Lower leg skin (tissue), 4 donors: ENCODE results near the gene GPATCH1. TPM values are rescaled to one million over a fixed set of nuclear protein-coding genes. Genes with fewer than 3 reads are reported as not detected.

Source experiments
- DNase-seq, 2 donors: peaks; one replicate each; pipeline ENCODE4 v3.0.0-alpha.2; 2019; ENCODE audit warnings: low spot score in 2 of 2
- H3K4me3 ChIP-seq: fragments of 200-600 bp; sonication (generic); 2 replicates; pipeline ENCODE4 v1.5.1; 2017; ENCODE audit warnings: mild to moderate bottlenecking, low read depth; ENCODE audit not compliant: poor library complexity, severe bottlenecking
- POLR2A ChIP-seq, 2 donors: fragments of 450-650 bp; IDR thresholded peaks; one replicate each; pipeline ENCODE4 v1.6.1; 2016 to 2017; ENCODE audit warnings: antibody characterized with exemption in 2 of 2, mild to moderate bottlenecking in 1 of 2, moderate library complexity in 1 of 2
- WGBS, 2 donors: methylation state at CpG; one replicate each; pipeline ENCODE4 v1.1.5; 2018; 5-methylcytosine and 5-hydroxymethylcytosine counted together
- intact Hi-C: fragments of 100-400 bp; cut with DNase I; formaldehyde crosslinking; loops from one replicate; pipeline ENCODE4 v1.15.0; 2023; ENCODE audit warnings: low total_unique reads
- total RNA-seq, 4 donors: library from RNA; depleted of rRNA; stranded (reverse); fragments of >200 nt; gene quantifications; one replicate each; pipeline ENCODE4 v1.1.0, GENCODE V29; 2016
- TF ChIP-seq, protein P1 (sequence below), 3 donors: fragments of 450-650 bp; IDR thresholded peaks; one replicate each; pipeline ENCODE4 v1.5.1; 2016; ENCODE audit warnings: antibody characterized with exemption in 3 of 3, mild to moderate bottlenecking in 3 of 3, moderate library complexity in 2 of 3

The GPATCH1 gene
- total RNA-seq, 4 donors from 2014 or later: 7.0 to 14.6 (median 8.7) TPM

- peak in 1 of 2 donors; percentile 23 for DNase-seq
- no peak for TF ChIP-seq POLR2A (IDR thresholded peaks at IDR 0.05)
- TF ChIP-seq, protein P1, sequence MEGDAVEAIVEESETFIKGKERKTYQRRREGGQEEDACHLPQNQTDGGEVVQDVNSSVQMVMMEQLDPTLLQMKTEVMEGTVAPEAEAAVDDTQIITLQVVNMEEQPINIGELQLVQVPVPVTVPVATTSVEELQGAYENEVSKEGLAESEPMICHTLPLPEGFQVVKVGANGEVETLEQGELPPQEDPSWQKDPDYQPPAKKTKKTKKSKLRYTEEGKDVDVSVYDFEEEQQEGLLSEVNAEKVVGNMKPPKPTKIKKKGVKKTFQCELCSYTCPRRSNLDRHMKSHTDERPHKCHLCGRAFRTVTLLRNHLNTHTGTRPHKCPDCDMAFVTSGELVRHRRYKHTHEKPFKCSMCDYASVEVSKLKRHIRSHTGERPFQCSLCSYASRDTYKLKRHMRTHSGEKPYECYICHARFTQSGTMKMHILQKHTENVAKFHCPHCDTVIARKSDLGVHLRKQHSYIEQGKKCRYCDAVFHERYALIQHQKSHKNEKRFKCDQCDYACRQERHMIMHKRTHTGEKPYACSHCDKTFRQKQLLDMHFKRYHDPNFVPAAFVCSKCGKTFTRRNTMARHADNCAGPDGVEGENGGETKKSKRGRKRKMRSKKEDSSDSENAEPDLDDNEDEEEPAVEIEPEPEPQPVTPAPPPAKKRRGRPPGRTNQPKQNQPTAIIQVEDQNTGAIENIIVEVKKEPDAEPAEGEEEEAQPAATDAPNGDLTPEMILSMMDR (IDR thresholded peaks at IDR 0.05): no peak
- 6 to 14% methylated on average over 6 to 7 of the region's 7 CpGs for WGBS, 2 donors
- intact Hi-C loops: no loop called here
- no peak overlapping the region for H3K4me3 ChIP-seq
Observed at GRCh38 chr19:33063356-33063752, 17.6 kb upstream of the GPATCH1 start.

GRCh38 chr19:33063753-33064457 lies 17.1 kb upstream of the GPATCH1 start:
- TF ChIP-seq, protein P1 (IDR thresholded peaks at IDR 0.05): no peak
- no peak for TF ChIP-seq POLR2A (IDR thresholded peaks at IDR 0.05)
- intact Hi-C loops: no loop called here
- DNase-seq: no peak
- H3K4me3 ChIP-seq: peak overlapping the region; percentile 19
- whole genome bisulfite sequencing, 2 donors: 6 to 7% methylated on average over 9 to 36 of the region's 56 CpGs

GRCh38 chr19:33064458-33064791 lies 16.6 kb upstream of the GPATCH1 start:
- WGBS, 2 donors: 0% methylated on average over 14 to 19 of the region's 35 CpGs
- intact Hi-C loops: no loop called here
- TF ChIP-seq, protein P1 (IDR thresholded peaks at IDR 0.05): no peak
- TF ChIP-seq POLR2A (IDR thresholded peaks at IDR 0.05): no peak
- no peak for DNase-seq
- H3K4me3 ChIP-seq: no peak overlapping the region

DNA sequence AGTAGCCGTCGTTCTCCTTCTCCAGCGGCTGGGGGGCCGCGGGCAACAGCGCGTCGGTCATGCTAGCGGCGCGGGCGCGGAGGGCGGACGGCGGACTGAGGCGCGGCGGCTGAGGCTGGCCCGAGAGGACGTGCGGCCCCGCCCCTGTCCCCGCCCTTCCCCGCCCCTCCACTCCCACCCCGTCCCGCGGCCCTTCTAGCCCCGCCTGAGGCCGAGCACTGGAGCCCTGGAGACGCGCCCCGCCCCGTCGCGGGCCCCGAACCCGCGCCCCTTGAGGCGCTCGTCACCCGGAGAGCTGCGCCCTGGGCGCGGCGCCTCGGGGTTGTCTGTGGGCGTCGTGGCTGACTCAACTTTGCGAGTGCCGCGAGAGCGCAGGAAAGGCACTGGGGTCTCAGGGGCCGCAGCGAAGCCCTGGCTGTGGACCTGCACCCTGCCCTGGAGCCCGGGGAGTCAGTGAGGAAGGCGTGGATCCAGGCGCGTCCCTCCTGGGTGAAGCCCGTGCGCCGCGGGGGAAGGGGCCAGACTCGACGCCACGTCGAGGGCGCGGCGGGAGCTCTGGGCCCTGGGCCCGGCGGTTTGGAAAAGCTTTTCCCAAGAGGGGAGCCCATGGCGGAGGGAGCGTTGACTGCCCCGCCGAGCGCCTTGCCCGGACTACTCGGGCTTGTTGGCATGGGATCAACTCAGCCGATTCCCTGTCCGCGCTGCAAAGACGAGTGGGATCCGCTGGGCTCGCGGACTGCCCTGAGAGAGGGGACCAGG lies 16.0 kb upstream of the GPATCH1 start, which contains the start of gene RHPN2:
TSS of gene RHPN2 (minus strand) at position 97 of the 759 bp plus-strand sequence. CDS start at position 61, 36 bp downstream.
- no peak for TF ChIP-seq POLR2A (IDR thresholded peaks at IDR 0.05)
- TF ChIP-seq, protein P1 (IDR thresholded peaks at IDR 0.05): no peak
- DNase-seq: no peak
- intact Hi-C loops: no loop called here
- peak within 1 kb of the TSS; percentile 19 for H3K4me3 ChIP-seq
- WGBS, 2 donors: 10 to 11% methylated on average over 22 to 25 of the region's 86 CpGs

GRCh38 chr19:33066543-33066942 lies 14.4 kb upstream of the GPATCH1 start:
- TF ChIP-seq, protein P1 (IDR thresholded peaks at IDR 0.05): no peak
- TF ChIP-seq POLR2A (IDR thresholded peaks at IDR 0.05): no peak
- H3K4me3 ChIP-seq: no peak overlapping the region
- intact Hi-C loops: no loop called here
- WGBS, 2 donors: 80 to 86% methylated on average over 17 to 18 of the region's 18 CpGs
- DNase-seq: no peak
